ENCODE data around the gene ANO6.
A peak's percentile ranks its signal among the peaks of the same experiment; 100 is the strongest.

Gene ANO6

GRCh38 chr12:45212064-45212463 lies 3.8 kb upstream of the ANO6 start:
- no peak for DNase-seq (ENCODE audit: low spot score)

GRCh38 chr12:45213107-45213506 lies 2.8 kb upstream of the ANO6 start:
- DNase-seq (ENCODE audit: low spot score) = no peak

- DNase-seq (ENCODE audit: low spot score) = no peak
These were observed 1.8 kb upstream of the ANO6 start for GRCh38 chr12:45214071-45214470.

DNA sequence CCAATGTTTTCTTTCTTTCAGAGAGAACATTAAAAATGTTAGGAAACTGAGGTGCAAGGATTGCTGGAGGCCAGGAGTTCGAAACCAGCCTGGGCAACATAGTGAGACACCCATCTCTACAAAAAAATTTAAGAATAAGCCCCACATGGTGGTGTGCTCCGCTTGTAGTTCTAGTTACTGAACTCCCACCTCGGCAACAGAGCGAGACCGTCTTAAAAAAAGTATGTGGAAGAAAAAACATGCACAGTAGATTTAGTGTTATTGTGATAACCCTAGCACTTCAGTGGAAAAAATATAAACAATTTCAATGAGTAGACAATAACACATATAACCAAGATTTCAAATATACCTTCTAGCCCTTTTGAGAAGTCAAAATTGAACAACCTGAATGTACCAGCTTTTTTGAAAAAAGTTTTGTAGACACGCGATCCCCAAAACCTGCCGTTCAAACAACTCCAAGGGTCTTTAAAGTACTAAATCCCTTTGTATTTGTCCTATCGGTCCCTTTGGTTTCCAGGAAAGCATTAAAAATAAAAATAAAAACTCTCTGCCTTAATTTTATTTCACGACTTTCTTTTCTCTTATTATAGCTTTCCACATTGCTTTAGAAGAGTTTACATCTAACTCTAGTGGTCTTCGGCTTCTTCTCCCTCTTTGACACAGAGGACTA lies 1.0 kb upstream of the ANO6 start:
- no peak for DNase-seq (ENCODE audit: low spot score)

DNA sequence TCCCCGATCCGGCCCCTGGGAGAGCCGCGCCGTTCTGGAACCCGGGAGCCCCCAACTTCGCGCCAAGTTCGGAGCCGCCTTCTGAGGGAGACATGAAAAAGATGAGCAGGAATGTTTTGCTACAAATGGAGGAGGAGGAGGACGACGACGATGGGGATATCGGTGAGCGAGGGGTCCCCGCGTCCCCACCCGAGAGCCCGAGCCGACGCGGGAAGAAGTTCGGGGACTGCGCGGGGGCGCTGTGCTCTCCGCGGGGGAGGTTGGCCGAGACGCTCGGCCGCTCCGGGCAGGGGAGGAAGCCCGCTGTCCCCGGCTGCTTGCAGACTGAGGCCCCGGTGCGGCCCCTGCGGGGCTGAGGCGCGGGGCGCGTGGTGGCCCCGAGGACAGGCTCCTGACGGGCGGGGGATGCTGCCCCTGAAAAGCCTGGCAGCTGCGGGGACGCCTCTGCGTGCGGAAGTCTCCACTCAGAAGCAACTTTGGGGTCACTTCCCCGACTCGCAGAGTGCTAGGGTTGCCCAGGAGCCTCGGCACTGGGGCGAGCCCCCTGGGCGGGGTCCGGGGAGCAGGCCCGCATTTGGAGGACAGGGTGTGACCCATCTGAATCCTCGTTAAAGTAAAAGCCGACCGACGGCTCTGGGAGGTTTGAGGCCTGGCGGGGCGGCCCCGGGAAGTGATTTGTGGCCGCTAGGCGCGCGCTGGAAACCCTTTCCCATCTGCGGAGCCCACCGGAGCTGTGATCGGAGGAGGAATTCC lies 511 bp downstream of the ANO6 start:
- peak; percentile 85 for DNase-seq (ENCODE audit: low spot score)

GRCh38 chr12:45216983-45217485 lies 1.1 kb downstream of the ANO6 start:
- DNase-seq (ENCODE audit: low spot score) = no peak

DNA sequence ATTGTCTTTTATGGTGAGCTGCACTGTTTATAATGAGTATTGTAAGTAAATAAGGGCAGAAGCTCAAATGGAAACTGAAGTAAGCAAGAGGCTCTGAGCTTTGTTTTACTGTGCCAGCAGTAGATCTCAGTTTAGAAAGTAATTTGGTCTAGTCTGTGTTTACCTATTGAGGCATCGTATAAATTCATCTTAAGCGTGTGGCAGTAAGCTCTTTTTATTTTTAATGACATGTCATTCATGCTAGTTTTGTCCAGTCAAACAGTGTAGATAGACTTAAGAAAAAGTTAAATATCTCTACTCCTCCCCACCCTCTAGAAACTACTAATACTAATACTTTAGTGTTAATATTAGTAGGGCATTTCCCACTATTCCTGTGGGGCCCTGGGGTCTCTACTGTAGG lies 2.0 kb downstream of the ANO6 start:
- no peak for DNase-seq (ENCODE audit: low spot score)

DNA sequence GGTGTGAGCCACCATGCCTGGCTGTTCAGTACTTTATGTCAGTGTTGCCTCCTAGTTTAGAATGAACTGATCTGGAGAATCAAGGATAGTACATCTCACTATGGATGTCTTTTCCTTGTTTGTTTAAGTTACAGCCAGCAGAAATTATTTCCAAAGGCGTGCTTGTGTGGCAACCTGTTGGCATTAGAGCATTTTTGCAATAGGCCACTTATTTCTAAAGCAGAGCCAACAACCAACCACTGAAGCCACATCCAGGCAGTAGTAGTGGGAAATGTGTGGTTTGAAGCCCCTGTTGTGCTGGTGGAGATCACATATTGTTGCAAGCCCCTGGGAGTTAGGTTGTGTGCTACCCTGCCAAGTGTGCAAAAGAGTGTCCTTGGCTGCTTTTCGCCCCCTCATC lies 3.7 kb downstream of the ANO6 start:
- no peak for DNase-seq (ENCODE audit: low spot score)

DNA sequence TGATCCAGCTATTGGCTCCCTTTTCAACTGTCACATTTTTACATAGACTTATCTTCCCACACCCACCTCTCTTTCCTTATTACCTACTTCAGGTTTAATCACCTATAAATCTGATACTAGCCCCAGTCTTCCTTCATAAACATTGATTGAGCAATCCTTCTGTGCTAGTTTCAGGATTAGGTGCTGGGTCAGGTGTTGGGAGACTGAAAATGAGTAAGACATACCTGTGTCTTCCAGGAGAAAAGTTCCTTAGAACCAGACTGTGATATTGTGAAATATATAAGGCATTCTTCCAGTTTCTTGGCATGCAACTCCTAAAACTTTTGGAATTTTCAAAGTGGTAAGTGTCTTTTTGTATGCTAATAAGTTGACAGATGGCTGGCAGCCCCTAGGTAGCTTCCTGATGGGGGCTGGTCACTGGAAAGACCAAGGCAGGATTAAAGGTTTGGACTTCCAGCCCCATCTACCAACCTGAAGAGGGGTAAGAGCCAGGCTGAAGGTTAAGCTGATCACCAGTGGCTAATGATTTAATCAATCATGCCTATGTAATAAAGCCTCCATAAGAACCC lies 4.6 kb downstream of the ANO6 start:
- no peak for DNase-seq (ENCODE audit: low spot score)

DNA sequence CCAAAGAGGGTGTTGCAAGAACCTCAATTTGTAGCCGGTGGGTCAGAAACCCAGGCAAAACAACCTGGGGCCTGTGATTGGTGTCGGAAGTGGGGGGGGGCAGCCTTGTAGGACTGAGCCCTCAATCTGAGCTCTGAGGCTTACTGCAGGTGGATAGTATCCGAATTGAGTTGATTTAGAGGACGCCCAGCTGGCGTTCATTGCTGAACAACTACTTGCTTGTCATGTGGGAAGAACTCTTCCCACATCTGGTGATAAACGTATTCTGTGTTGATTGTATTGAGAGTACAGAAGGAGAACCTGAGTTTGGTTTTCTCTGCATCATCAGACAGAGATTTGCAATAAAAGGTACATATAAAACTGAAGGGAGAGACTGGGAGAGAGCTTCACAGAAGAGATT lies 5.1 kb downstream of the ANO6 start:
- DNase-seq (ENCODE audit: low spot score) = no peak

GRCh38 chr12:45223868-45224267 lies 8.0 kb downstream of the ANO6 start:
- DNase-seq (ENCODE audit: low spot score) = no peak

DNA sequence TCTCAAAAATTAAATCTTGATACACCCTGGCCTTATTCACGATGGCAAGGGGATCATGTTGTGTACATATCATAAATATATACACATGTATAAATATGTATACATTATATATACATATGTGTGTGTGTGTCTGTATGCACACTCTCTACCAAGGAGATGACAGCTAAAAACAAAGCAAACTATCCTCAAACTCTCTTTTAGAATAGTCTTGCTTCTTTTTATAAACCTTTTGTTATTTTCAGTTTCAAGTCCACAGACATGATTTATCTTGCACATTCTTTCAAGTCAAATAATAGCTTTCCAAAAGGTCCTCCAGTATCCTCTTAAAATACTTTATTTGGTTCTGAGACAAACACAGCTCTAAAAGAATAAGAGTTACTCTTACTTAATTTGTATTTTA lies 8.4 kb downstream of the ANO6 start:
- DNase-seq (ENCODE audit: low spot score) = no peak

DNA sequence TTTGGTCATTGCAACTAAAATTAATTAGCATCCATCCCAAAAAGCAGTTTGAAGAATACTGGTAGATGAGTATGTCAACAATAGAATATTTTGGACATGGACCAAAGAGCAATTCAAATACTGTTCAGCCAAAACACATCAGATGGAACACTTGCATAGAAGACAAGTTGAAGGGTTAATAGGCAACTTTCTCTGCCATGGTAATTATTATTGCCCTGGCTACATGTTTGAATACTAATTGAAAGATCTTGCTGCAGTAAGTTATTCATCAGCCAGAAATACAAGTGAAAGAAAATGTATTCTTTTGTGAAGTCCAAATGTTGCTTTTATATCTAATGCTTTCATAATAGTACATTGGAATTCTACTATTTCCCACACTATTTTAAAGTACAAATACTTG lies 10.1 kb downstream of the ANO6 start:
- DNase-seq (ENCODE audit: low spot score) = no peak

DNA sequence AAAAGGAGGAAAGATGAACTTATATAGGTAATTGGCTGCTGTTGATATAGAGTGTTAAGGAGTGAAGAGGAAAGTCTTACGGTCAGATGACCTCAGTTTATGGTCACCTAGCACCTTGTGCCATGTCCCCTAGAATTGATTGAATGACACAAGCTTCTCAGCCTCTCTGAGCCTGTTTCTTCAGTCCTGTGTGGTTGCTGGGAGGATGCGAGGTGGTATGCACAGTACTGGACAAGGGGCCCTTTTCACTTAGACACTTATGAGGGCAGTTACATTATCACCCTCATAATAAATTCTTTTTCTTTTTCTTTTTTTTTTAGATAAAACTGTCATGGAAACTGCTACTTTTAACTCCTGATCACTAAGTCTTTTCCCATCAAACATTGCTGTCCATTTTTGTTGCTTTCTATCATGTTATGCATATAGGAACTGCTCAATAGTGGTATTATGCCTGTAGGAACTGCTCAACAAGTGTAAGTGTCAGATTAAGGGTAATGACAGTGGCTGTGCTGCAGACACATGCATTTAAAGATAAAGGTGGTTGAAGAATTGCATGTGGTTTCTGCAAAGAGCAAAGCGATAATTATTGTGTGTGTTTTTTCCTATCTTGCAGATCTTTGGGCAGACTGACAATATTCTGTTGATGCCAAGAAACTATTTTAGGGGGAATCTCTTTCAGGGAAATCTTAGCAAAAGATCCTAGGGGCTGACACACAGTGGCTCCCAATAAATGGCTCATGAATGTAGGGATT lies 11.6 kb downstream of the ANO6 start:
- no peak for DNase-seq (ENCODE audit: low spot score)

GRCh38 chr12:45231515-45232145 lies 15.7 kb downstream of the ANO6 start:
- no peak for DNase-seq (ENCODE audit: low spot score)

GRCh38 chr12:45232146-45232755 lies 16.4 kb downstream of the ANO6 start:
- DNase-seq (ENCODE audit: low spot score) = no peak

DNA sequence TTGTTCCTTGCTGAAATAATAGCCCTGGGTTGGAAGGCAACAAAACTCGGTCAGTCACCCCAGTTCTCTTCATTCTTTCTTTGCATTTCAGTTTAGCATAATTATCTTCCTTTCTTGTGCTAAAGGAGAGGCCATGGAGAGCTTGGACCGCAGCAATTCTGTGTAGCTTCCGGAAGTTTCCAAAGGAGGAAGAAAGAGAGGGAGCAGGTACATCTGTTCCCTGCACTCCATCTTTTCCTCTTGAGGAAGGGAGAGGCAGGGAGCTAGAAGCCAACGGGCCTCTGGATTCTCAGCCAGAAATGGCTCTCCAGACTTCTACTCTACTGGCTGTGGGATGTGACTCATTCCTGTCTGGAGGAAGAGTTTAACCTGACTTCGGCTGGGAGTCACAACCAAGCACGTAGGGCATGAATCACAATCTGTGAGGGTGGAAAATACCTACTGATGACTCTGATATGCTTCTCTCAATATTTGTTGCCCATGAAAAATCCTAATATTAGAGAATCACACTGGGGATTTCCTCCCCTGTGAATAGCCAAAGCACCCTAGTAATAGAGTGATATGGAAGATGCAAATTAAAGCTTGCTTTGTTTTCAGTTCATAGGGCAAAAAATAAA lies 17.0 kb downstream of the ANO6 start:
- DNase-seq (ENCODE audit: low spot score) = no peak

DNA sequence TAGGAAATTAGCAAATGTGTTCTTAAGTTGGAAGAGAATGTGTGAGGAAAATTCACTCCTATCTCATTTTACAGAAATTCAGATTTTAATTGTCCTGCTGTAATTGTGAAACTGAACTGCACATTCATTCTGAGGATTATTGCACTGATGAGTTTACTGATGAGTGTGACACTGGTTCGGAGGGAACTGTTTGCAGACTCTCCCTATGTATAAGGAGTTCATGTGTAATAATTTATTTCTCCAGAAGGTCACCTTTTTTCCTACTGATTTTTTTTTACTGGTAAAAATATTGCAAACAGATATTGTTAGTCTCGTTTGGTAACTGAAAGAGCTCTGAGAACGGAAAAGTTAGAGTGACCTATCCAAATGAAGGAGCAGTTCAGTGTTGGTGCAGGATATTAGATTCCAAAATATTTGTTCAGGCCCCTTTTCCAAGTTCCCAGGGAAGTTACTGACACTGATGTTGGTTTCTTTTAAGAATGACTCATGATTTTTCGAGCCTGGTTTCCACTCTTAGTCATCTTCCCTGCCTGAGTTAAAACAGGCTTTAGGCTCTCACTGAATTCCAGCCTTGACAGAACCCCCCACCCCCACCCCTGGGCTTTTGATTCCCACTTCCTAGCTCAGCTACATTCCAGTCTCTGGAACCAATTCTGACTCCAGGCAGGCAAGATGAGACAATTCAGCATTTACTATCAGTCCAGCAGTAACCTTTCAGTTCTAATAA lies 18.4 kb downstream of the ANO6 start:
- peak; percentile 70 for DNase-seq (ENCODE audit: low spot score)

- DNase-seq (ENCODE audit: low spot score) = peak; percentile 72
These were observed 19.5 kb downstream of the ANO6 start for GRCh38 chr12:45235087-45236025.
